Left colon (tissue), 2 donors: ENCODE data around the gene ARHGAP10. TPM values are rescaled to one million over a fixed set of nuclear protein-coding genes. Genes with fewer than 3 reads are reported as not detected.

Source experiments
- ATAC-seq: fragments of 200-7000 bp; cut with Tn5 transposase; one replicate; pipeline ENCODE4 v1.9.1; 2020; ENCODE audit warnings: mild to moderate bottlenecking, moderate library complexity
- DNase-seq, 2 donors: peaks; one replicate each; pipeline ENCODE4 v3.0.0-alpha.2; 2020
- intact Hi-C, 2 donors: fragments of 100-400 bp; cut with DNase I in 1 of 2; cut with micrococcal nuclease in 1 of 2; formaldehyde crosslinking; loops; one replicate each; pipeline versions ENCODE4 v1.11.2 to v1.14.0; 2022; cut with DNase I, micrococcal nuclease
- total RNA-seq, 2 donors: library from RNA; stranded (reverse); fragmentation: NEBNext Ultra II Directional; extraction: Animal tissue kit (Norgen Biotek cat#: 25700); gene quantifications; one replicate each; pipeline ENCODE4 v1.2.1, GENCODE V29; 2021
- donor health status: DM: no; HTN: no; CAD: no.
- donor health status: DM: yes; HTN: yes; CAD: no.

Gene ARHGAP10
- total RNA-seq, 2 donors from 2014 or later = 3.7 to 14.5 TPM

GRCh38 chr4:147913137-147913536, 181.2 kb downstream of the ARHGAP10 start:
- intact Hi-C loops = no loop called here
- DNase-seq (no peak), ATAC-seq (no peak)

GRCh38 chr4:147916351-147916750, 184.5 kb downstream of the ARHGAP10 start:
- DNase-seq (no peak), ATAC-seq (no peak)
- intact Hi-C loops = no loop called here

GRCh38 chr4:147923381-147923780, 191.5 kb downstream of the ARHGAP10 start:
- intact Hi-C loops = no loop called here
- DNase-seq = no peak
- ATAC-seq = no peak

GRCh38 chr4:147923854-147924253, 192.0 kb downstream of the ARHGAP10 start:
- no peak for ATAC-seq
- no peak for DNase-seq
- intact Hi-C loops = no loop called here

- ATAC-seq (peak; percentile 73), DNase-seq (peak in 1 of 2 donors; percentile 52)
- intact Hi-C loops = no loop called here
Observed at GRCh38 chr4:147924604-147925412, 192.9 kb downstream of the ARHGAP10 start.

GRCh38 chr4:147927377-147928137, 195.7 kb downstream of the ARHGAP10 start:
- intact Hi-C loops = no loop called here
- peak in 1 of 2 donors; percentile 9 for DNase-seq
- ATAC-seq = no peak

GRCh38 chr4:147928400-147928799, 196.5 kb downstream of the ARHGAP10 start:
- ATAC-seq = no peak
- intact Hi-C loops = no loop called here
- DNase-seq = no peak

GRCh38 chr4:147929746-147930145, 197.9 kb downstream of the ARHGAP10 start:
- DNase-seq (no peak), ATAC-seq (no peak)
- intact Hi-C loops = no loop called here

- intact Hi-C loops = no loop called here
- peak in 1 of 2 donors; percentile 12 for DNase-seq
- ATAC-seq = peak; percentile 68
Observed at GRCh38 chr4:147933316-147933715, 201.4 kb downstream of the ARHGAP10 start.

GRCh38 chr4:147933779-147934178, 201.9 kb downstream of the ARHGAP10 start:
- DNase-seq = no peak
- intact Hi-C loops = no loop called here
- ATAC-seq = no peak

GRCh38 chr4:147938496-147938895, 206.6 kb downstream of the ARHGAP10 start:
- no peak for DNase-seq
- ATAC-seq = no peak

GRCh38 chr4:147940171-147940570, 208.3 kb downstream of the ARHGAP10 start:
- intact Hi-C loops = no loop called here
- DNase-seq (no peak), ATAC-seq (no peak)

More at GRCh38 chr4:147938496-147938895, 206.6 kb downstream of the ARHGAP10 start:
- intact Hi-C loops = no loop called here

GRCh38 chr4:147941373-147941772, 209.5 kb downstream of the ARHGAP10 start:
- intact Hi-C loops = no loop called here
- ATAC-seq (no peak), DNase-seq (no peak)

GRCh38 chr4:147942729-147943128, 210.8 kb downstream of the ARHGAP10 start:
- ATAC-seq (no peak), DNase-seq (no peak)
- intact Hi-C loops = no loop called here

GRCh38 chr4:147943159-147943638, 211.3 kb downstream of the ARHGAP10 start:
- ATAC-seq (no peak), DNase-seq (no peak)
- intact Hi-C loops = no loop called here

- ATAC-seq = no peak
- intact Hi-C loops = no loop called here
Observed at GRCh38 chr4:147944249-147944648, 212.4 kb downstream of the ARHGAP10 start.

GRCh38 chr4:147944670-147945260, 212.9 kb downstream of the ARHGAP10 start:
- ATAC-seq (no peak), DNase-seq (no peak)
- intact Hi-C loops = no loop called here

More at GRCh38 chr4:147944249-147944648, 212.4 kb downstream of the ARHGAP10 start:
- DNase-seq = no peak

GRCh38 chr4:147948336-147948735, 216.4 kb downstream of the ARHGAP10 start:
- intact Hi-C loops = no loop called here
- DNase-seq = no peak
- ATAC-seq = no peak

GRCh38 chr4:147950261-147950660, 218.4 kb downstream of the ARHGAP10 start:
- intact Hi-C loops = no loop called here
- no peak for DNase-seq
- no peak for ATAC-seq

GRCh38 chr4:147950841-147951240, 219.0 kb downstream of the ARHGAP10 start:
- DNase-seq (no peak), ATAC-seq (no peak)
- intact Hi-C loops = no loop called here
